Measurements from ENCODE around the gene SGTA. TPM values are rescaled to one million over a fixed set of nuclear protein-coding genes. Genes with fewer than 3 reads are reported as not detected.
A peak's percentile ranks its signal among the peaks of the same experiment; 100 is the strongest.

Gene SGTA
- total and polyA plus RNA-seq, 4 donors = 16.7 to 38.4 (median 21.0) TPM

GRCh38 chr19:2815191-2815614 lies 32.1 kb upstream of the SGTA start (continued):
- TF ChIP-seq EGR1 (IDR thresholded peaks at IDR 0.05; ENCODE audit: low read depth in 2 of 2) (no peak), NR2F2 (IDR thresholded peaks at IDR 0.05) (no peak), HNF4G (IDR thresholded peaks at IDR 0.05) (no peak), SP1 (IDR thresholded peaks at IDR 0.05) (no peak), RAD21 (IDR thresholded peaks at IDR 0.05) (no peak), RXRA (IDR thresholded peaks at IDR 0.05) (no peak)

- no peak for TF ChIP-seq RXRA (IDR thresholded peaks at IDR 0.05)
- TF ChIP-seq CTCF (IDR thresholded peaks at IDR 0.05; ENCODE audit: low read depth, low read length, missing input control) = no peak
- no peak for TF ChIP-seq TAF1 (conservative IDR thresholded peaks at IDR 0.05)
- no peak for TF ChIP-seq ZBTB33 (IDR thresholded peaks at IDR 0.05)
- no peak for TF ChIP-seq JUND (IDR thresholded peaks at IDR 0.05)
- no peak for TF ChIP-seq SP1 (IDR thresholded peaks at IDR 0.05)
- TF ChIP-seq FOXA2 (IDR thresholded peaks at IDR 0.05) = no peak
- TF ChIP-seq FOXA1 (IDR thresholded peaks at IDR 0.05) = no peak
- TF ChIP-seq EGR1 (IDR thresholded peaks at IDR 0.05; ENCODE audit: low read depth in 2 of 2) = no peak
- Histone ChIP-seq H3K4me1 (ENCODE audit: control insufficient read depth in 4 of 4, insufficient read depth in 4 of 4, low read length in 3 of 4) (peaks cover 5 to 36% (median 23%) of the 10 kb centered on the region in 4 donors), H3K9ac (ENCODE audit: low read depth in 1 of 2, low read length in 2 of 2) (no peak overlapping the region), H3K27ac (ENCODE audit: low read depth in 1 of 2, low read length in 2 of 2) (no peak overlapping the region), H3K9me3 (ENCODE audit: control insufficient read depth in 4 of 4, low read length in 3 of 4) (no peaks in the 10 kb centered on the region), H3K27me3 (ENCODE audit: control insufficient read depth in 4 of 4, insufficient read depth in 4 of 4, low read length in 3 of 4) (no peaks in the 10 kb centered on the region), H3K4me3 (ENCODE audit: low read depth in 1 of 3, low read length in 3 of 3) (no peak overlapping the region), H3K36me3 (ENCODE audit: control insufficient read depth in 4 of 4, insufficient read depth in 3 of 4, low read depth in 1 of 4, low read length in 3 of 4) (peaks cover 0 to 4% (median 3%) of the 10 kb centered on the region in 4 donors)
- no peak for DNase-seq (ENCODE audit: low spot score)
- WGBS = 98% methylated on average over 11 of the region's 11 CpGs
These were observed 31.4 kb upstream of the SGTA start for GRCh38 chr19:2814426-2814825.

GRCh38 chr19:2813235-2814160 lies 30.4 kb upstream of the SGTA start:
- TF ChIP-seq REST (IDR thresholded peaks at IDR 0.05) (no peak), HNF4A (conservative IDR thresholded peaks at IDR 0.05) (peak; percentile 44 to 56), HNF4G (IDR thresholded peaks at IDR 0.05) (no peak), FOXA2 (IDR thresholded peaks at IDR 0.05) (no peak), RXRA (IDR thresholded peaks at IDR 0.05) (no peak)
- H3K9me3 ChIP-seq (ENCODE audit: control insufficient read depth in 4 of 4, low read length in 3 of 4) = no peaks in the 10 kb centered on the region
- peaks cover 0 to 12% (median 4%) of the 10 kb centered on the region in 4 donors for H3K36me3 ChIP-seq (ENCODE audit: control insufficient read depth in 4 of 4, insufficient read depth in 3 of 4, low read depth in 1 of 4, low read length in 3 of 4)
- 79% methylated on average over 35 of the region's 35 CpGs for WGBS
- no peaks in the 10 kb centered on the region for H3K27me3 ChIP-seq (ENCODE audit: control insufficient read depth in 4 of 4, insufficient read depth in 4 of 4, low read length in 3 of 4)
- H3K9ac ChIP-seq (ENCODE audit: low read depth in 1 of 2, low read length in 2 of 2) = no peak overlapping the region
- no peak for DNase-seq (ENCODE audit: low spot score)
- H3K4me3 ChIP-seq (ENCODE audit: low read depth in 1 of 3, low read length in 3 of 3) = no peak overlapping the region
- H3K4me1 ChIP-seq (ENCODE audit: control insufficient read depth in 4 of 4, insufficient read depth in 4 of 4, low read length in 3 of 4) = peaks cover 5 to 34% (median 23%) of the 10 kb centered on the region in 4 donors
- H3K27ac ChIP-seq (ENCODE audit: low read depth in 1 of 2, low read length in 2 of 2) = no peak overlapping the region
